Middle frontal gyrus (tissue), 1 donor: ENCODE data around the gene FERMT3.

Source experiments
- DNase-seq: peaks from one replicate; pipeline ENCODE4 v3.0.0-alpha.2; 2015; ENCODE audit warnings: low spot score; ENCODE audit errors: extremely low spot score

Gene FERMT3

GRCh38 chr11:64219354-64219684 lies 12.8 kb downstream of the FERMT3 start:
- no peak for DNase-seq

DNA sequence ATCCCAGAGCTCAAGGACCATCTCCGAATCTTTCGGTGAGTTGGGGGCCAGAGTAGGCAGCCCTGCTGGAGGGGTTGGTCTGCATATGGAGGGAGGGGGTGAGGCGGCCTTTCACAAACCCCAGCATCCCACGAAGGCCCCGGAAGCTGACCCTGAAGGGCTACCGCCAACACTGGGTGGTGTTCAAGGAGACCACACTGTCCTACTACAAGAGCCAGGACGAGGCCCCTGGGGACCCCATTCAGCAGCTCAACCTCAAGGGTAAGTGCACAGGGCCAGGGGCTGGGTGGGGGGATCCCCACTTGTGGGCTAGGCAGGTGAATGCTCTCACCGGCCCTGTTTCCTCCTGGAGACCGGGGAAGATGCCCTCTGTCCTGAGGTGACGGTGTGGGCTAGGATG lies 13.2 kb downstream of the FERMT3 start:
- DNase-seq = no peak

DNA sequence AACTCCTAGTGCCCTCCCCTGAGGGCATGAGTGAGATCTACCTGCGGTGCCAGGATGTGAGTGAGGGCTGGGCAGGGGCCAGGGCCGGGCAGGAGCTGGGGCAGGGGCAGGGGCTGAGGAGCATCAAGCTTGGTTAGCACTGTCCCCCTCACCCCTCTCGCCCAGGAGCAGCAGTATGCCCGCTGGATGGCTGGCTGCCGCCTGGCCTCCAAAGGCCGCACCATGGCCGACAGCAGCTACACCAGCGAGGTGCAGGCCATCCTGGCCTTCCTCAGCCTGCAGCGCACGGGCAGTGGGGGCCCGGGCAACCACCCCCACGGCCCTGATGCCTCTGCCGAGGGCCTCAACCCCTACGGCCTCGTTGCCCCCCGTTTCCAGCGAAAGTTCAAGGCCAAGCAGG lies 13.8 kb downstream of the FERMT3 start:
- no peak for DNase-seq

DNA sequence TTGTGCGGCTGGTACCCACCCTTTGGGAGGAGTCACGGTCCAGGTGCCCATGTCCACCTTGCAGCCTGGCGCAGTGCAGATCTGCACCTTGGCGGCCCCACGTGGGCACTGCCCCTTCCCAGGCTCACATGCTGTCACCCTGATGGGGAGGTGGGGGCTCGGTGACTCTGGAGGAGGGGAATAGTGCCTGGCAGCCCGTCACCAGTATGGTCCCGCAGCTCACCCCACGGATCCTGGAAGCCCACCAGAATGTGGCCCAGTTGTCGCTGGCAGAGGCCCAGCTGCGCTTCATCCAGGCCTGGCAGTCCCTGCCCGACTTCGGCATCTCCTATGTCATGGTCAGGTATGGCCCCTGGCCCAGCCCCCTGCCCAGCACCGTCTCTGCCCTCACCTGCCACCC lies 14.3 kb downstream of the FERMT3 start:
- no peak for DNase-seq

DNA sequence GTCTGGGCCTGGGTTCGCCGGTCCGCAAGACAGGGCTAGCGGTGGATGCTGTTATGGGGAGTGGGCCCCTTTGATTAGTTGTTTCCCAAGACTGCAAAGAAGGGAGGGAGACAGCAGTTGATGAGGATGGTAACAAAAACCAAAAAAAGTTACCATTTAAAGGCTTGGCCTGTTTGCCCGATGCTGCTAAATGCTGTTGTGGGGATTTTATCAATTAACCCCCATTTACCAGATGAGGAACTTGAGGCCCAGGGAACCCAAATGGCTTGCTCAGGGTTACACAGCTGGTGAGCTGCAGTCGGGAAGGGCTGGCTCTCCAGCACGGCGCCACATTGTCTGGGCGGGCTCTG lies 16.1 kb downstream of the FERMT3 start:
- no peak for DNase-seq

DNA sequence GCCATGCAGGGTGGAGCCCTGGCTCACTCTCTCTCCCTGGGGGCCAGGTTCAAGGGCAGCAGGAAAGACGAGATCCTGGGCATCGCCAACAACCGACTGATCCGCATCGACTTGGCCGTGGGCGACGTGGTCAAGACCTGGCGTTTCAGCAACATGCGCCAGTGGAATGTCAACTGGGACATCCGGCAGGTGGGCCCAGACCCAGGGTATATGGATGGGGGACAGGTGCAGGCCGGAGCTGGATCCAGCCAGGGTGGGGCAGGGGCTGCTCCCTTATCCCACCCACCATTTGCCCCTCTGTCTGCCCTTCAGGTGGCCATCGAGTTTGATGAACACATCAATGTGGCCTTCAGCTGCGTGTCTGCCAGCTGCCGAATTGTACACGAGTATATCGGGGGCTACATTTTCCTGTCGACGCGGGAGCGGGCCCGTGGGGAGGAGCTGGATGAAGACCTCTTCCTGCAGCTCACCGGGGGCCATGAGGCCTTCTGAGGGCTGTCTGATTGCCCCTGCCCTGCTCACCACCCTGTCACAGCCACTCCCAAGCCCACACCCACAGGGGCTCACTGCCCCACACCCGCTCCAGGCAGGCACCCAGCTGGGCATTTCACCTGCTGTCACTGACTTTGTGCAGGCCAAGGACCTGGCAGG lies 16.6 kb downstream of the FERMT3 start:
- no peak for DNase-seq

GRCh38 chr11:64224151-64224890 lies 17.8 kb downstream of the FERMT3 start:
- no peak for DNase-seq

DNA sequence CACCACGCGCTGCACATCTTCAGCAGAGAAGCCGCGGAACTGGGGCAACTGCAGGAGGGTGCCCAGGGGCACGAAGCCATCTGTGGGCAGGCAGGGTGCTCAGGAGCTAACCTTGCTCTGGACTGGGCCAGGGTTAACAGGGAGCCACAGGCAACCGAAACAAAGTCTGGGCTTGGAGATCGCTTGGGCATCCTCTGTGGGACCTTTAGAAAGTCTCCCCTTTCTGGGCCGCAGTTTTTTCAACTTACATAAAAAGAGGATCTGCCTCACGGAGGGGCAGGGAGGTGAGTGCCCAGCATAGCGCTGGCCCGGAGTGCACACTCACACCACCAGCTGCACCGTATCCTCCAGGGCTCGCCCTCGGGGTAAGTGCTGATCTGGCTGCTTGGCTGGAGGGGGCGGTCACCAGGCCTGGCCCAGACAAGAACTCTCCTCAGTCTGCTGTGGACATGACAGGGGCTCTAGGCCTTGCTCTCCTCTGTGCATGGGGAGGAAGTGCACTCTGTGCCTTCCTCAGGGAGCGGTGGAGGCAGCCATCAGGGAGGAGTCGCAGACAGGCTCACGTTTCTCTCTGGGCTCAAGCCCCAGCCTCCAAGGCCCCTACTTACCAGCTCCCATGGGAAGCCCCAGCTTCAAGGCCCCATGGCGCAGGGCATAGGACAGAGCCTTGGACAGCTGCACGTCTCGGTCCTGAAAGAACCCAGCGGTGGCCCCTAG lies 18.5 kb downstream of the FERMT3 start:
- DNase-seq = no peak

- DNase-seq = peak; percentile 85
Observed at GRCh38 chr11:64225608-64226506, 19.3 kb downstream of the FERMT3 start, which contains the start of the genes NUDT22 and TRPT1. Gene NUDT22 (plus strand): TSS chr11:64226274. CDS start chr11:64226653, 379 bp downstream. Gene TRPT1 (minus strand): TSS chr11:64226186. CDS start chr11:64225860, 326 bp downstream.

DNA sequence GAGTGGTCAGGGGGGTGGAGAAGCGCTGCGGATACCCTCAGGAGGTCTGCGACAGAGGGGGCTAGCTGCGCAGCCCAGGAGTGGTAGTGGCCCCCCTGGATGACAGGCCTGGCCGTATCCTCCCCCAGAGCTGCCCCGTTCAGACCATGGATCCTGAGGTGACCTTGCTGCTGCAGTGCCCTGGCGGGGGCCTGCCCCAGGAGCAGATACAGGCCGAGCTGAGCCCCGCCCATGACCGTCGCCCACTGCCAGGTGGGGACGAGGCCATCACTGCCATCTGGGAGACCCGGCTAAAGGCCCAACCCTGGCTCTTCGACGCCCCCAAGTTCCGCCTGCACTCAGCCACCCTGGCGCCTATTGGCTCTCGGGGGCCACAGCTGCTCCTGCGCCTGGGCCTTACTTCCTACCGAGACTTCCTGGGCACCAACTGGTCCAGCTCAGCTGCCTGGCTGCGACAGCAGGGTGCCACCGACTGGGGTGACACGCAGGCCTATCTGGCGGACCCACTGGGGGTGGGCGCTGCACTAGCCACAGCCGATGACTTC lies 20.1 kb downstream of the FERMT3 start:
- DNase-seq = no peak

GRCh38 chr11:64227405-64227956 lies 21.0 kb downstream of the FERMT3 start:
- no peak for DNase-seq

DNA sequence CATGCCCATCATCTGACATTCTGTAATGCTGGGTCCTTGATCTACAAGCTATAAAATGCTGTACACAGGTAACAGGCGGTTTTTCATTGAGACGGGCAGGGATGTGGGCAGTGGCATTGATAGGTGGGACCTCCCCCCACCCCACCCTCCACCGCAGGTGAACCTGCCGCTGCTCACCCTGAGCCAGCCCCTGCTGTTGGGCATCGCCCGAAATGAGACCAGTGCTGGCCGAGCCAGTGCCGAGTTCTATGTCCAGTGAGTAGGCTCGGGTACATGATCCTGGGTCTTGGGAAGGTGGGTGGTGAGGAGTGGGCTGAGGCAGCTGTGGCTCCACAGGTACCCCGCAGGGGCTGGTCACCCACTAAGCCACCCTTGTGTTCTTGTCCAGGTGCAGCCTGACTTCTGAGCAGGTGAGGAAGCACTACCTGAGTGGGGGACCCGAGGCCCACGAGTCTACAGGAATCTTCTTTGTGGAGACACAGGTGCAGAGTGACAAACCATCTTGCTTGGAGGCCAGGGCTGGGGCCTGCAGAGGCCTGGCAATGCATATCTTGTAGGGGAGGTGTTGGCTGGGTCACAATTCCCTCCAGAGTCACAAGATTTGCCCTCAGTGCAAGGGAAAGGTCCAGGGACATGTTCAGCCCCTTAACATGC lies 22.7 kb downstream of the FERMT3 start:
- DNase-seq = no peak

GRCh38 chr11:64229744-64230170 lies 23.2 kb downstream of the FERMT3 start:
- DNase-seq = no peak

DNA sequence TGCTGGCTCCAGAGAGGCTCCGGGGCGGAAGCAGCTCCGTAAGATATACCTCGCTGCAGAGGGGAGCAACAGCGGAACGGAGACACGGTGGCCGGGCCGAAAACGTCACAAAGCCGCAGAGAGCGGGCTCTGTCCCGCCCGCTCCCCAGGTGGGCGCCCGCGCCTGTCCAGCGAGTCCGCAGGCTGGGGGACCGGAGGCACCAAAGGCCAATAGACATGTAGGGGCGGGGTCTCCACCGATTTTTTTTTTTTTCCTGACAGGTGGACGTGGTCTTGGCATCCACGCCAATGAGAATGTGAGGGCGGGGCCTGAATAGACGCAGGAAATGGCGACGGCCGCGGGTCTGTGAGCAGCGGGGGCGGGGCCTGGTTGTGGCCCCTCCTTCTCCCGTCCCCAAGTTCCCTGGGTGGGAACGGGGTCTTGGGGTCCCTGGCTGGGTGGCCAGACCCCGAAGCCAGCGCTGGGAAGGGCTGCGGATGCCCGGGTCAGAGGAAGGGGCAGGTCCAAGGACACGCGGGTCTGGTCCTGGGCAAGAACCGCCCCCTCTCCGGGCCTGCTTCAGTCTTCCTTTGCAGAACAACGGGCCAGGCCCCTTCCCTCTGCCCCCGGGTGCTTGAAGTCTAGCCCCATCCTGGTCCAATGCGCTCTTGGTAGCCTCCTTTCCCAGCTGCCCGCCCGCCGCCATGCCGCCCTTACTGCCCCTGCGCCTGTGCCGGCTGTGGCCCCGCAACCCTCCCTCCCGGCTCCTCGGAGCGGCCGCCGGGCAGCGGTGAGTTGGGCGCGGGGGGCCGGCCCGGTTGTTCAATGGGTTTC lies 23.9 kb downstream of the FERMT3 start, which contains the start of gene DNAJC4:
Gene DNAJC4 (plus strand): TSS at position 378 of the 814 bp plus-strand sequence. CDS start 307 bp downstream, at position 685.
- DNase-seq = peak; percentile 81

DNA sequence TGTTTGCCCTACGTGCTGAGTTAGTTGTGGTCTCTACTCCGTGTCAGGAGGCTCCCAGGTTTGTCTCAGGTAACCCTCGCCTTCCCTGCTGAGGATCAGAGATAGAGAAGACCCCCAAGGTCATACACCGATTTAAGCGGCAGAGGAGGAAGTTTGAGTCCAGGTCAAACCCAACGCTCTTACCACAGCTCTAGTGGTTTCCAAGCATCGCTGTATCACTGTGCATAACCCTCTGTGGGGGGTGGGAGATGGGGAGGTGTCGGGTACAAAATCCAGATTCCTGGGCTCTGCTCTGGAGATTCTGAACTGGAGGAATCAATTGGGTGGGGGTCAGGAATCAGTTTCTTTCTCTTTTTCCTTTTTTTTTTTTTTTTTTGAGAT lies 24.5 kb downstream of the FERMT3 start:
- no peak for DNase-seq

- DNase-seq = no peak
Observed at GRCh38 chr11:64231546-64231945, 25.0 kb downstream of the FERMT3 start.

DNA sequence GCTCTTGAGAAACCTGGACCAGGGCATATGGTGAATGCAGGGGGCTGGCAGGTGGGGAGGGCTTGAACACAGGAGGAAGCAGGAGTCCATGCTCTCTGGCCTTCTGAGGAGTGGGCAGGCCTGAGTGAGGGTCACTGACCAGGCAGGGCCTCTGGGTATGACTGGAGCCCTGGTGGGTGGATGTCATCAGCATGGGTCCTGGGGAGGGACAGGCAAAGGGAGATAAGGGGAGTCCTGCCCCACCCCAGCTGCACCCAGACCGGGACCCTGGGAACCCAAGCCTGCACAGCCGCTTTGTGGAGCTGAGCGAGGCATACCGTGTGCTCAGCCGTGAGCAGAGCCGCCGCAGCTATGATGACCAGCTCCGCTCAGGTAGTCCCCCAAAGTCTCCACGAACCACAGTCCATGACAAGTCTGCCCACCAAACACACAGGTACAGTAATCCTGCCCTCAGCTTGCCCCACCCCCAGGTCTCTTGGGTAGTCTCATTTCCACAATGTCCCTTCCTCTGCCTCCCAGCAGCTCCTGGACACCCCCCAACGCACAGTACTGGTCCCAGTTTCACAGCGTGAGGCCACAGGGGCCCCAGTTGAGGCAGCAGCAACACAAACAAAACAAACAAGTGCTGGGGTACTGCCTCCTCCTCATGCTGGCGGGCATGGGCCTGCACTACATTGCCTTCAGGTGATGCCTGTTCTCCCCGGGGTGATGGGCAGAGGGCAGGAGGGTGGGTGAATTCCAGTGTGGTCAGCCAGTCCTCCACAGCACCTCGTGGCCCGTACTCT lies 25.9 kb downstream of the FERMT3 start:
- DNase-seq = no peak

DNA sequence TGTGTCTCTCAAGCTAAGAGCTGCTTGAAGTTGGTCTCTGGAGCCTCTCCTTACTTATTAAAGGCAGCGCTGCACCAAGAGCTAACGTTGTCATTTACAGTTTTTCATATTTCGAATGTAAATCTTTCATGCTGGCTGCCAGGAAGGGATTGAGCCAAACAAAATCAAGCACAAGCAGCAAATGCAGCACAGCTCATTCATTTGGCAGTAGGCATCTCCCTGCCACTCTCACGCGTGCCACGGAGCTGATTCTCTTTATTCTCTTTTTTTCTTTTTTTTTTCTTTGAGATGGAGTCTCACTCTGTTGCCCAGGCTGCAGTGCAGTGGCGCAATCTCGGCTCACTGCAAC lies 26.4 kb downstream of the FERMT3 start:
- DNase-seq = no peak
